Measurements from ENCODE around the gene SMOC2. TPM values are rescaled to one million over a fixed set of nuclear protein-coding genes. Genes with fewer than 3 reads are reported as not detected.
"Not testable (repeated sequence)": the region's sequence is repeated elsewhere in the genome, so short reads cannot be mapped to it uniquely, and the experiment has no call there.

The SMOC2 gene
- total RNA-seq, 1 donor = 0.36 TPM

- no peaks in the 10 kb centered on the region for H4K20me1 ChIP-seq (ENCODE audit: insufficient read depth, low read length)
- no peak overlapping the region for H3K4me3 ChIP-seq (ENCODE audit: insufficient read depth, low read length)
- no peak overlapping the region for H3K4me2 ChIP-seq (ENCODE audit: insufficient read depth, low read length)
- no peaks in the 10 kb centered on the region for H3K36me3 ChIP-seq (ENCODE audit: insufficient read depth, low read length)
- TF ChIP-seq CTCF (IDR thresholded peaks at IDR 0.05; ENCODE audit: extremely low read depth, low read depth, low read length) = no peak
- no peaks in the 10 kb centered on the region for H3K4me1 ChIP-seq (ENCODE audit: insufficient read depth, low read length)
- H3K27me3 ChIP-seq (ENCODE audit: insufficient read depth, low read length) = no peaks in the 10 kb centered on the region
- no peak overlapping the region for H3K27ac ChIP-seq (ENCODE audit: low read depth, low read length)
- no peaks in the 10 kb centered on the region for H3K9me3 ChIP-seq (ENCODE audit: low read depth, low read length)
- no peak overlapping the region for H2AFZ ChIP-seq (ENCODE audit: low read length)
- DNase-seq (ENCODE audit: insufficient read length, low spot score, missing footprints) = no peak
- H3K79me2 ChIP-seq (ENCODE audit: insufficient read depth, low read length) = no peaks in the 10 kb centered on the region
Measured at GRCh38 chr6:168704678-168705077, 263.7 kb downstream of the SMOC2 start.

GRCh38 chr6:168705271-168705670 lies 264.3 kb downstream of the SMOC2 start:
- H3K79me2 ChIP-seq (ENCODE audit: insufficient read depth, low read length); H4K20me1 ChIP-seq (ENCODE audit: insufficient read depth, low read length); DNase-seq (ENCODE audit: insufficient read length, low spot score, missing footprints); H2AFZ ChIP-seq (ENCODE audit: low read length); H3K9me3 ChIP-seq (ENCODE audit: low read depth, low read length); H3K4me1 ChIP-seq (ENCODE audit: insufficient read depth, low read length); H3K27ac ChIP-seq (ENCODE audit: low read depth, low read length); H3K4me2 ChIP-seq (ENCODE audit: insufficient read depth, low read length); H3K36me3 ChIP-seq (ENCODE audit: insufficient read depth, low read length); H3K4me3 ChIP-seq (ENCODE audit: insufficient read depth, low read length); H3K27me3 ChIP-seq (ENCODE audit: insufficient read depth, low read length): not testable (repeated sequence)

- no peak overlapping the region for H3K27ac ChIP-seq (ENCODE audit: low read depth, low read length)
- H4K20me1 ChIP-seq (ENCODE audit: insufficient read depth, low read length) = no peaks in the 10 kb centered on the region
- H3K4me2 ChIP-seq (ENCODE audit: insufficient read depth, low read length) = no peak overlapping the region
- no peaks in the 10 kb centered on the region for H3K79me2 ChIP-seq (ENCODE audit: insufficient read depth, low read length)
- H3K27me3 ChIP-seq (ENCODE audit: insufficient read depth, low read length) = no peaks in the 10 kb centered on the region
- DNase-seq (ENCODE audit: insufficient read length, low spot score, missing footprints) = no peak
- TF ChIP-seq CTCF (IDR thresholded peaks at IDR 0.05; ENCODE audit: extremely low read depth, low read depth, low read length) = no peak
- no peaks in the 10 kb centered on the region for H3K9me3 ChIP-seq (ENCODE audit: low read depth, low read length)
- H3K4me3 ChIP-seq (ENCODE audit: insufficient read depth, low read length) = no peak overlapping the region
- H2AFZ ChIP-seq (ENCODE audit: low read length) = no peak overlapping the region
- H3K4me1 ChIP-seq (ENCODE audit: insufficient read depth, low read length) = no peaks in the 10 kb centered on the region
- no peaks in the 10 kb centered on the region for H3K36me3 ChIP-seq (ENCODE audit: insufficient read depth, low read length)
Measured at GRCh38 chr6:168706471-168707177, 265.6 kb downstream of the SMOC2 start.

- no peak for TF ChIP-seq CTCF (IDR thresholded peaks at IDR 0.05; ENCODE audit: extremely low read depth, low read depth, low read length)
- Histone ChIP-seq H3K4me1 (ENCODE audit: insufficient read depth, low read length) (no peaks in the 10 kb centered on the region), H4K20me1 (ENCODE audit: insufficient read depth, low read length) (no peaks in the 10 kb centered on the region), H2AFZ (ENCODE audit: low read length) (no peak overlapping the region), H3K4me3 (ENCODE audit: insufficient read depth, low read length) (no peak overlapping the region), H3K79me2 (ENCODE audit: insufficient read depth, low read length) (no peaks in the 10 kb centered on the region), H3K27me3 (ENCODE audit: insufficient read depth, low read length) (no peaks in the 10 kb centered on the region), H3K4me2 (ENCODE audit: insufficient read depth, low read length) (no peak overlapping the region), H3K36me3 (ENCODE audit: insufficient read depth, low read length) (no peaks in the 10 kb centered on the region), H3K27ac (ENCODE audit: low read depth, low read length) (no peak overlapping the region), H3K9me3 (ENCODE audit: low read depth, low read length) (no peaks in the 10 kb centered on the region)
- DNase-seq (ENCODE audit: insufficient read length, low spot score, missing footprints) = no peak
Measured at GRCh38 chr6:168708526-168708925, 267.5 kb downstream of the SMOC2 start.
